ENCODE results near the gene ADORA2A.

ADORA2A gene

GRCh38 chr22:24402460-24403192 is 24.8 kb upstream of the ADORA2A start:
- H3K27ac ChIP-seq (ENCODE audit: poor library complexity, severe bottlenecking), result peak overlapping the region; percentile 17
- DNase-seq (ENCODE audit: low spot score), result no peak
- TF ChIP-seq, protein P1, sequence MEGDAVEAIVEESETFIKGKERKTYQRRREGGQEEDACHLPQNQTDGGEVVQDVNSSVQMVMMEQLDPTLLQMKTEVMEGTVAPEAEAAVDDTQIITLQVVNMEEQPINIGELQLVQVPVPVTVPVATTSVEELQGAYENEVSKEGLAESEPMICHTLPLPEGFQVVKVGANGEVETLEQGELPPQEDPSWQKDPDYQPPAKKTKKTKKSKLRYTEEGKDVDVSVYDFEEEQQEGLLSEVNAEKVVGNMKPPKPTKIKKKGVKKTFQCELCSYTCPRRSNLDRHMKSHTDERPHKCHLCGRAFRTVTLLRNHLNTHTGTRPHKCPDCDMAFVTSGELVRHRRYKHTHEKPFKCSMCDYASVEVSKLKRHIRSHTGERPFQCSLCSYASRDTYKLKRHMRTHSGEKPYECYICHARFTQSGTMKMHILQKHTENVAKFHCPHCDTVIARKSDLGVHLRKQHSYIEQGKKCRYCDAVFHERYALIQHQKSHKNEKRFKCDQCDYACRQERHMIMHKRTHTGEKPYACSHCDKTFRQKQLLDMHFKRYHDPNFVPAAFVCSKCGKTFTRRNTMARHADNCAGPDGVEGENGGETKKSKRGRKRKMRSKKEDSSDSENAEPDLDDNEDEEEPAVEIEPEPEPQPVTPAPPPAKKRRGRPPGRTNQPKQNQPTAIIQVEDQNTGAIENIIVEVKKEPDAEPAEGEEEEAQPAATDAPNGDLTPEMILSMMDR (IDR thresholded peaks at IDR 0.05; ENCODE audit: poor library complexity, severe bottlenecking), result no peak

GRCh38 chr22:24403346-24403745 is 24.1 kb upstream of the ADORA2A start:
- Histone ChIP-seq H3K36me3 (ENCODE audit: low read depth) (peaks cover 29% of the 10 kb centered on the region), H3K27me3 (ENCODE audit: insufficient read depth, poor library complexity, severe bottlenecking) (no peaks in the 10 kb centered on the region), H3K9me3 (ENCODE audit: severe bottlenecking) (no peaks in the 10 kb centered on the region), H3K4me1 (ENCODE audit: insufficient read depth, poor library complexity, severe bottlenecking) (peaks cover 13% of the 10 kb centered on the region), H3K27ac (ENCODE audit: poor library complexity, severe bottlenecking) (no peak overlapping the region), H3K4me3 (ENCODE audit: severe bottlenecking) (no peak overlapping the region)
- DNase-seq (ENCODE audit: low spot score) (no peak), ATAC-seq (ENCODE audit: low read depth) (no peak)
- TF ChIP-seq, protein P1 (IDR thresholded peaks at IDR 0.05; ENCODE audit: poor library complexity, severe bottlenecking), result no peak

More at GRCh38 chr22:24402460-24403192, 24.8 kb upstream of the ADORA2A start:
- no peak overlapping the region for H3K4me3 ChIP-seq (ENCODE audit: severe bottlenecking)
- peak; percentile 98 for ATAC-seq (ENCODE audit: low read depth)
- H3K4me1 ChIP-seq (ENCODE audit: insufficient read depth, poor library complexity, severe bottlenecking), result peaks cover 13% of the 10 kb centered on the region
- peaks cover 29% of the 10 kb centered on the region for H3K36me3 ChIP-seq (ENCODE audit: low read depth)
- H3K9me3 ChIP-seq (ENCODE audit: severe bottlenecking), result no peaks in the 10 kb centered on the region
- H3K27me3 ChIP-seq (ENCODE audit: insufficient read depth, poor library complexity, severe bottlenecking), result no peaks in the 10 kb centered on the region

- Histone ChIP-seq H3K4me3 (ENCODE audit: severe bottlenecking) (no peak overlapping the region), H3K27me3 (ENCODE audit: insufficient read depth, poor library complexity, severe bottlenecking) (no peaks in the 10 kb centered on the region), H3K27ac (ENCODE audit: poor library complexity, severe bottlenecking) (no peak overlapping the region), H3K9me3 (ENCODE audit: severe bottlenecking) (no peaks in the 10 kb centered on the region), H3K4me1 (ENCODE audit: insufficient read depth, poor library complexity, severe bottlenecking) (peaks cover 17% of the 10 kb centered on the region), H3K36me3 (ENCODE audit: low read depth) (peaks cover 29% of the 10 kb centered on the region)
- DNase-seq (ENCODE audit: low spot score), result no peak
- TF ChIP-seq, protein P1 (IDR thresholded peaks at IDR 0.05; ENCODE audit: poor library complexity, severe bottlenecking), result no peak
- no peak for ATAC-seq (ENCODE audit: low read depth)
These were observed 22.7 kb upstream of the ADORA2A start for GRCh38 chr22:24404561-24405275.

GRCh38 chr22:24405631-24406321 is 21.6 kb upstream of the ADORA2A start:
- TF ChIP-seq, protein P1 (IDR thresholded peaks at IDR 0.05; ENCODE audit: poor library complexity, severe bottlenecking), result no peak
- Histone ChIP-seq H3K4me1 (ENCODE audit: insufficient read depth, poor library complexity, severe bottlenecking) (peaks cover 17% of the 10 kb centered on the region), H3K36me3 (ENCODE audit: low read depth) (peaks cover 29% of the 10 kb centered on the region), H3K27ac (ENCODE audit: poor library complexity, severe bottlenecking) (no peak overlapping the region), H3K4me3 (ENCODE audit: severe bottlenecking) (no peak overlapping the region), H3K27me3 (ENCODE audit: insufficient read depth, poor library complexity, severe bottlenecking) (no peaks in the 10 kb centered on the region), H3K9me3 (ENCODE audit: severe bottlenecking) (no peaks in the 10 kb centered on the region)
- DNase-seq (ENCODE audit: low spot score) (no peak), ATAC-seq (ENCODE audit: low read depth) (no peak)

All from RWPE2 (cell line).